Chondrocyte (in vitro differentiated cells): ENCODE data around the gene TRPM3. TPM values are rescaled to one million over a fixed set of nuclear protein-coding genes. Genes with fewer than 3 reads are reported as not detected.

Source experiments
- DNase-seq: peaks from one replicate; pipeline ENCODE4 v3.0.0; 2021; ENCODE audit warnings: mixed read lengths, low spot score
- H3K27ac Mint-ChIP-seq: one replicate; pipeline ENCODE4 v1.8.0; 2021; ENCODE audit warnings: mild to moderate bottlenecking, moderate library complexity, mixed read lengths; ENCODE audit not compliant: unreplicated experiment
- H3K27me3 Mint-ChIP-seq: 2 replicates; pipeline ENCODE4 v1.8.0; 2021; ENCODE audit warnings: low read depth, mixed read lengths
- H3K36me3 Mint-ChIP-seq: 2 replicates; pipeline ENCODE4 v1.8.0; 2021; ENCODE audit warnings: low read depth, mixed read lengths
- H3K4me1 Mint-ChIP-seq: 2 replicates; pipeline ENCODE4 v1.8.0; 2021; ENCODE audit warnings: low read depth, mild to moderate bottlenecking, mixed read lengths
- H3K4me3 Mint-ChIP-seq: one replicate; pipeline ENCODE4 v1.8.0; 2021; ENCODE audit warnings: mild to moderate bottlenecking, moderate library complexity, mixed read lengths; ENCODE audit not compliant: unreplicated experiment
- H3K9me3 Mint-ChIP-seq: 2 replicates; pipeline ENCODE4 v1.8.0; 2021; ENCODE audit warnings: low read depth, mixed read lengths
- total RNA-seq: library from RNA; stranded (reverse); gene quantifications from 3 replicates; pipeline ENCODE4 v1.2.1, GENCODE V29; 2021
- TF ChIP-seq, protein P1 (sequence below): fragments of 200-600 bp; sonication (generic); IDR thresholded peaks from 2 replicates; pipeline ENCODE4 v1.5.0; 2021; ENCODE audit warnings: antibody characterized with exemption, mild to moderate bottlenecking, moderate library complexity

The TRPM3 gene
- total RNA-seq, 1 donor from 2014 or later, result not detected

DNA sequence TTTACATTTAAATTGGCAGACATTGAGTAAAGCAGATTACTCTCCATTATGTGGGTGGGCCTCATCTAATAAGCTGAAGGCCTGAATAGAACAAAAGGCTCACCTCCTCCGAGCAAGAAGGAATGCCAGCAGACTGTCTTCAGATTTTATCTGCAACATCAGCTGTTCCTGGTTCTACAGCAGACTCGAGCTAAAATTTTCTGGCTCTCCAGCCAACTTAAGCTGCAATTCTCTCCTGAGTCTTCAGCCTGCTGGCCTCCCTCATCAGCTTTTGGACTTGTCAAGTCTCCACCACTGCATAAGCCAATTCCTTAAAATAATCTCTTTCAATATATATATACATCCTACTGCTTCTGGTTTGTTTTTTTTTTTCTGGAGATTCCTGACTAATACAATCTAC, 12.5 kb downstream of the TRPM3 start:
- no peak overlapping the region for H3K27ac Mint-ChIP-seq

DNA sequence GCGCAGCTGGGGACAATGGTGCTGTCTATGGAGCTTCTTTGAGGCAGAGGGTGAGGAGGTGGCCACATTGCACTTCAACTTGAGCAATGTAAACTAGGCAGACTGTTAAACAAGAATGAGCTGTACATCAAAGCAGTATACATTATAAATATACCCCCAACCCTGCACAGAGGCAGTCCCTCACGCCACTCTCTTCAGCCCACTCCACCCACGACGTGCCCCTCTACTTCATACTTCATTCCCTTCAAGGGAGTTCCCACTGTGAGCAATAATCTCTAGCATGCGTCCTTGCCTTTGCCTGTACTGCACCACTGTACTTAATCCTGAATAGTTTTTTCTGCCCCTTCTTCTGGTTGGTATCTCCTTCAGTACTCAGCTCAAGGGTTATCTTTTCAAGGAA, 14.4 kb downstream of the TRPM3 start:
- Mint-ChIP-seq H3K9me3 (no peaks in the 10 kb centered on the region), H3K4me3 (no peak overlapping the region)

More for the DNA sequence above, 12.5 kb downstream of the TRPM3 start:
- DNase-seq, result no peak
- H3K9me3 Mint-ChIP-seq, result no peaks in the 10 kb centered on the region
- no peaks in the 10 kb centered on the region for H3K4me1 Mint-ChIP-seq
- H3K4me3 Mint-ChIP-seq, result no peak overlapping the region
- TF ChIP-seq, protein P1, sequence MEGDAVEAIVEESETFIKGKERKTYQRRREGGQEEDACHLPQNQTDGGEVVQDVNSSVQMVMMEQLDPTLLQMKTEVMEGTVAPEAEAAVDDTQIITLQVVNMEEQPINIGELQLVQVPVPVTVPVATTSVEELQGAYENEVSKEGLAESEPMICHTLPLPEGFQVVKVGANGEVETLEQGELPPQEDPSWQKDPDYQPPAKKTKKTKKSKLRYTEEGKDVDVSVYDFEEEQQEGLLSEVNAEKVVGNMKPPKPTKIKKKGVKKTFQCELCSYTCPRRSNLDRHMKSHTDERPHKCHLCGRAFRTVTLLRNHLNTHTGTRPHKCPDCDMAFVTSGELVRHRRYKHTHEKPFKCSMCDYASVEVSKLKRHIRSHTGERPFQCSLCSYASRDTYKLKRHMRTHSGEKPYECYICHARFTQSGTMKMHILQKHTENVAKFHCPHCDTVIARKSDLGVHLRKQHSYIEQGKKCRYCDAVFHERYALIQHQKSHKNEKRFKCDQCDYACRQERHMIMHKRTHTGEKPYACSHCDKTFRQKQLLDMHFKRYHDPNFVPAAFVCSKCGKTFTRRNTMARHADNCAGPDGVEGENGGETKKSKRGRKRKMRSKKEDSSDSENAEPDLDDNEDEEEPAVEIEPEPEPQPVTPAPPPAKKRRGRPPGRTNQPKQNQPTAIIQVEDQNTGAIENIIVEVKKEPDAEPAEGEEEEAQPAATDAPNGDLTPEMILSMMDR, result no peak
- peaks cover 4% of the 10 kb centered on the region for H3K27me3 Mint-ChIP-seq
- H3K36me3 Mint-ChIP-seq, result no peaks in the 10 kb centered on the region

DNA sequence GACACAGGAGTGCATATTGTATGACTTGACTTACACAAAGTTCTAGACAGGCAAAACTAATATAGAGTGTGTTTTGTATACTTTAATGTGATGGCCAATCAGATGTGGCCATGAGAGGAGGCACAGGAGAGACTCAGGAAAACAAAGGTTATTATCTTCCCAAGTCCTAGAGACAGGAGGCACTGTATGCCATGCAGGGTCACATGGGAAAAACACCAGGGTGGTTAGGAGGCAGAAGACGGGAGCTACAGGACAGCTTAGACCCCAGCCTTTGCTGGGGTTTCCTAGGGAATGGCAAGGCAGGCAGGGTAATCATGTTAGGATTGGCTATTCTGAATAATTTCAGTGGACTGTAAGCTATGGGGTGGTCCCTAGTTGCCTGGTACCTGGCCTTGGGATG, 16.2 kb downstream of the TRPM3 start:
- TF ChIP-seq, protein P1, result no peak
- H3K27me3 Mint-ChIP-seq, result peaks cover 12% of the 10 kb centered on the region
- H3K36me3 Mint-ChIP-seq, result no peaks in the 10 kb centered on the region
- no peak for DNase-seq
- no peak overlapping the region for H3K27ac Mint-ChIP-seq
- H3K4me1 Mint-ChIP-seq, result no peaks in the 10 kb centered on the region
- H3K4me3 Mint-ChIP-seq, result no peak overlapping the region
- H3K9me3 Mint-ChIP-seq, result no peaks in the 10 kb centered on the region

More for the DNA sequence above, 14.4 kb downstream of the TRPM3 start:
- Mint-ChIP-seq H3K4me1 (no peaks in the 10 kb centered on the region), H3K27ac (no peak overlapping the region), H3K27me3 (peaks cover 6% of the 10 kb centered on the region), H3K36me3 (no peaks in the 10 kb centered on the region)
- DNase-seq, result no peak
- TF ChIP-seq, protein P1, result no peak

DNA sequence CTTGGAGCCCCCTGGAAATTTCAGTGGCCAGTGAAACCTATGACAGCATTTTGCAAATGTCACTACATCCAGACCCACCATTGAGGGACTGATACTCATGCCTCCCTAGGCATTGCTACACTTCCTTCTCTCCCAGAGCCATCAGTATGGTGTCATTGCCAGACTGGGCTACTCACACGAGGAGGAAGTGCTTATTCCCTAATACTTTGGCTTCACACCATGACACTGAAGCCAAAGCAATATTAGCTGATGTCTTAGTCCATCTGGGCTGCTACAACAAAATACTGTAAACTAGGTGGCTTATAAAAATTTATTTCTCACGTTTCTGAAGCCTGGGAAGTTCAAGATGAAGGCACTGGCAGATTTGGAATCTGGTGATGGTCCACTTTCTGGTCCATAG, 22.6 kb downstream of the TRPM3 start:
- Mint-ChIP-seq H3K4me3 (no peak overlapping the region), H3K9me3 (no peaks in the 10 kb centered on the region), H3K27me3 (peaks cover 13% of the 10 kb centered on the region), H3K27ac (no peak overlapping the region), H3K4me1 (no peaks in the 10 kb centered on the region), H3K36me3 (no peaks in the 10 kb centered on the region)
- no peak for DNase-seq
- TF ChIP-seq, protein P1, result no peak

DNA sequence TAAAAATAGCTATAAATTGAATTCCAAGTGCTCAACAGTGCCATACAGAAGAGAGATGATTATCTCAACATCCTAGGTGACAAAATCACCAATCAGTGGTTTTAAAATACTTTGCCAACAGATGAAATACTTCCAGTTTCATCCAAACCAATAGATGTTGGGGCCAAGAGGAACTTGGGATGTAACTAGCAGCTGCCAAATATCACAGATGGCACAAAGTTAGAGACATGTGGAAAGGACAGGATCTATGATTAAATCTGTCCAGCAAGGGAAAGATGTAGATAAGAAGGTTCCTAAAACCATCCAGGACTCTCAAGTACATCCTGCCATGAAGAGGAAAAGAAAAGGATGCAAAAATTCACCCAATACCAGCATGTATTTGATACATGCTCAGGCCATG, 23.8 kb downstream of the TRPM3 start:
- peaks cover 23% of the 10 kb centered on the region for H3K27me3 Mint-ChIP-seq
- no peaks in the 10 kb centered on the region for H3K4me1 Mint-ChIP-seq
- peaks cover 4% of the 10 kb centered on the region for H3K9me3 Mint-ChIP-seq
- H3K4me3 Mint-ChIP-seq, result no peak overlapping the region
- DNase-seq, result no peak
- no peaks in the 10 kb centered on the region for H3K36me3 Mint-ChIP-seq
- H3K27ac Mint-ChIP-seq, result no peak overlapping the region
- TF ChIP-seq, protein P1, result no peak
